Omental fat pad (tissue), 4 donors: ENCODE results near the gene FBXW5. TPM values are rescaled to one million over a fixed set of nuclear protein-coding genes. Genes with fewer than 3 reads are reported as not detected.

ENCODE experiments used
- ATAC-seq: fragments of 150-250 bp; one replicate; pipeline ENCODE4 v1.9.1; 2016; ENCODE audit warnings: mild to moderate bottlenecking, moderate library complexity; ENCODE audit not compliant: low FRiP score
- DNase-seq: peaks from one replicate; pipeline ENCODE4 v3.0.0-alpha.2; 2019; ENCODE audit warnings: low spot score
- total RNA-seq, 4 donors: library from RNA; depleted of rRNA; stranded (reverse); fragments of >200 nt; gene quantifications; one replicate each; pipeline ENCODE4 v1.1.0, GENCODE V29; 2016
- TF ChIP-seq, protein P1 (sequence below), 3 donors: fragments of 450-650 bp; IDR thresholded peaks; one replicate each; pipeline ENCODE4 v1.5.1; 2016 to 2017; ENCODE audit warnings: antibody characterized with exemption in 3 of 3, mild to moderate bottlenecking in 3 of 3, moderate library complexity in 2 of 3

The FBXW5 gene
- total RNA-seq, 4 donors from 2014 or later, result 154 to 242 (median 185) TPM

DNA sequence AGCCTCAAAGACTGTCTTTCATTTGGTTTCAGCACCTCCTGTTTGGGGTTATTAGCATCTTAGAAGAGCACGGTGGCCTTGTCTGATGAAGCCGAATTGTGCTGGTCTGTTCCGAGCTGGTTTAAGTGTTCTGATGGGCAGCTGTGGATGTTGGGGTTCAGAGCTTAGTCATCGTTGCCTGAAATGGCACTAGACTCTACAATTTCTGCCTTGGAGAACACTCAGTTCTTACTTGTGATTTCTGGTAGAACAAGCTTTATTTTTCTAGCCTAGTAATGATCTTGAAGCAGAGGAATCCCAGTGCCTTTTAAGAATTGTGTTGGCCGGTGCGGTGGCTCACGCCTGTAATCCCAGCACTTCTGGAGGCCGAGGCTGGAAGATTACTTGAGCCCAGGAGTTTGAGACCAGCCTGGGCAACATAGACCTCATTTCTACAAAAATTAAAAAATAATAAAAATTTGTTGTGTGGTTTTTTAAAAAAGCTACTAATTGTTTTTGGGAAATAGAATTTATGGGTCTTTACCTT, 7.8 kb downstream of the FBXW5 start:
- DNase-seq (no peak), ATAC-seq (no peak)
- TF ChIP-seq, protein P1, sequence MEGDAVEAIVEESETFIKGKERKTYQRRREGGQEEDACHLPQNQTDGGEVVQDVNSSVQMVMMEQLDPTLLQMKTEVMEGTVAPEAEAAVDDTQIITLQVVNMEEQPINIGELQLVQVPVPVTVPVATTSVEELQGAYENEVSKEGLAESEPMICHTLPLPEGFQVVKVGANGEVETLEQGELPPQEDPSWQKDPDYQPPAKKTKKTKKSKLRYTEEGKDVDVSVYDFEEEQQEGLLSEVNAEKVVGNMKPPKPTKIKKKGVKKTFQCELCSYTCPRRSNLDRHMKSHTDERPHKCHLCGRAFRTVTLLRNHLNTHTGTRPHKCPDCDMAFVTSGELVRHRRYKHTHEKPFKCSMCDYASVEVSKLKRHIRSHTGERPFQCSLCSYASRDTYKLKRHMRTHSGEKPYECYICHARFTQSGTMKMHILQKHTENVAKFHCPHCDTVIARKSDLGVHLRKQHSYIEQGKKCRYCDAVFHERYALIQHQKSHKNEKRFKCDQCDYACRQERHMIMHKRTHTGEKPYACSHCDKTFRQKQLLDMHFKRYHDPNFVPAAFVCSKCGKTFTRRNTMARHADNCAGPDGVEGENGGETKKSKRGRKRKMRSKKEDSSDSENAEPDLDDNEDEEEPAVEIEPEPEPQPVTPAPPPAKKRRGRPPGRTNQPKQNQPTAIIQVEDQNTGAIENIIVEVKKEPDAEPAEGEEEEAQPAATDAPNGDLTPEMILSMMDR (IDR thresholded peaks at IDR 0.05), result no peak

DNA sequence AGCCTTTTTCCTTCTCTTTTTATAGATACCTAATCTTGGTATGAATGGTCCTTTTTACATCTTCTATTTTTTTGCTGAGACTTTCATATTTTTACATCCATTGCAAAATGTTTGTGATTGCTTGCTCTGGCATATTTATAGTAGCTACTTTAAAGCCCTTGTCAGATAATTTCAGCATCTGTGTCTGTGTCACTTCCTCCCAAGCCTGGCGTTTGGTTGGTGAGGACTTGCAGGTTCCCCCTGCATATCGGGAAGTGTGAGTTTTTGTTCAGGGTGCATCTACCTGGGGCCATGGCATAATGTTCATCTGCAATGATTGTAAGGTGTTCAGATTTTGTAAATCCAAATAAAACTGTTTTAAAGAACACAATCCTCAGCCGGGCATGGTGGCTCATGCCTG, 8.9 kb downstream of the FBXW5 start:
- DNase-seq, result no peak

DNA sequence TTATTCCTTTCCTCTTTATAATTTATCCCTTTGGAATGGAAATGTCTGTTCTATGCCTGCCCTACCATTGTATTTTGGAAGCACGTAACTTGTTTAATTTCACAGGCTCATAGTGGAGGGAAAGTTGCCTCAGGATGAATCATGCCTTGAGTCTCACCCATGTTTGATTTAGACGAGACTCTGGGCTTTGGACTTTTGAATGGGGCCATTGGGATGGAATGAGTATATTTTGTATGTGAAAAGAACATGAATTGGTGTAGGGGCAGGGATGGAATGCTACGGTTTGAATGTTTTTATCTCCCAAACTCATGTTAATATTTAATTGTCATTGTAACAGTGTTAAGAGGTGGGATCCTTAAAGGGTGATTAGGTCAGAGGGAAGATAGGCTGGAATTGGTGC, 10.3 kb downstream of the FBXW5 start:
- DNase-seq (no peak), ATAC-seq (no peak)
- TF ChIP-seq, protein P1 (IDR thresholded peaks at IDR 0.05), result no peak

More for the DNA sequence above, 8.9 kb downstream of the FBXW5 start:
- TF ChIP-seq, protein P1 (IDR thresholded peaks at IDR 0.05), result no peak
- no peak for ATAC-seq

DNA sequence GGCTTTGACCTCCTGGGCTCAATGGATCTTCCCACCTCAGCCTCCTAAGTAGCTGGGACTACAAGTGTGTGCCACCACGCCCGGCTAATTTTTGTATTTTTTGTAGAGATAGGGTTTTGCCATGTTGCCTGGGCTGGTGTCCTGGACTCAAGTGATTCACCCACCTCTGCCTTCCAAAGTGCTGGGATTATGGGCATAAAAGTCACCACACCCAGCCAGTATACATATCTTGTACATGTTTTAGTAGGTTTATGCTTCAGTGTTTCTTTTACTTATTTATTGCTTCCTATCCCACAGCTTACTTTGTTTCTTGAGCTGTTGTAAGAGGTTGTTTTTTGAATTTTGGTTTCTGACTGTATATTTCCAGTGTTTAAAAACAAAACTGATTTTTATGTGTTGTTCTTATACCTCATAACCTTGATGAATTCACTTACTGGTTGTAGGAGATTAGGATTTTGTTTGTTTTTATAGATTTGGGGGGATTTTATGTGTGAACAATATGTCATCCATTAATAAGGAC, 12.9 kb downstream of the FBXW5 start:
- ATAC-seq, result no peak
- TF ChIP-seq, protein P1 (IDR thresholded peaks at IDR 0.05), result no peak
- DNase-seq, result no peak

DNA sequence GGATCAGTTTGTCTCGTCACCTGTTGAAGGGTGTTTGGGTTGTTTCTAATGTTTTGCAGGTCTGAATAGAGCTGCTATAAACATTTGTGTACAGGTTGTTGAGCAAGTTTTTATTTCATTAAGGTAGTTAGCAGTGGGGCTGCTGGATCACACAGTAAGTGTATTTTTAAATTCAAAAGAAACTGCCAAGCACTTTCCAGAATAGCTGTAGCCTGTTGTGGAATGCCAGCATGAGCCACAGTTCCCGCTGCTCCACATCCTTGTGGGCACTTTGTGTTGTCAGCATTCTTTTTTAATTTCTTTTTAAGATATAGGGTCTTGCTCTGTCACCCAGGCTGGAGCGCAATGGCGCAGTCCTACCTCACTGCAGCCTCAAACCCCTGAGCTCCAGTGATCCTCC, 14.5 kb downstream of the FBXW5 start:
- TF ChIP-seq, protein P1 (IDR thresholded peaks at IDR 0.05), result no peak
- DNase-seq (no peak), ATAC-seq (no peak)

DNA sequence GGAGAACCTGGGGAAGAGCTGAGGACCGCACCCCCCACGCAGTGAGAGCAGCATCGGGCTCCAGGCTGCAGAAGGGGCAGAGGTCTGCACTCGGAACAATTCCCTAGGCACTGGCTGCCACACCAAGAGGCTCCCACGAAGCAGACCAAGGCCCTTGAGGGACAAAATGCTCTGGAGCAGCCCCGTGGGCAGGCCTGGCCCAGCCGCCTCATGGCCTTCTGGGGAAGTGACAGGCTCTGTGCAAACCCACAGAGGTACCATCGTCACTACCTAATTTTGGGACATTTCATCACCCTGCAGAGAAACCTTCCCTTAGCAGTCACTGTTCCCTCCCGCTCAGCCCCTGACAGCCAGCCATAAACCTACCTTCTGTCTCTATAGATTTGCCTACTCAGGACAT, 15.9 kb downstream of the FBXW5 start:
- DNase-seq (no peak), ATAC-seq (no peak)
- TF ChIP-seq, protein P1 (IDR thresholded peaks at IDR 0.05), result no peak
